SK-N-SH treated with all-trans-retinoic acid at 6 μM for 48 hours (cell line): ENCODE measurements around the gene MDM4.

Experiments
- CREB5 ChIP-seq: fragments of 250-450 bp; sonication (Bioruptor Pico); IDR thresholded peaks from 2 replicates; pipeline ENCODE4 v1.5.1; 2020; ENCODE audit warnings: low read depth, mild to moderate bottlenecking, moderate library complexity
- ESRRG ChIP-seq: fragments of 250-450 bp; sonication (Bioruptor Pico); IDR thresholded peaks from 2 replicates; pipeline ENCODE4 v1.6.1; 2021; ENCODE audit warnings: mild to moderate bottlenecking
- GLIS3 ChIP-seq: fragments of 250-450 bp; sonication (Bioruptor Pico); IDR thresholded peaks from 2 replicates; pipeline ENCODE4 v1.5.0; 2020; ENCODE audit warnings: mild to moderate bottlenecking, moderate library complexity
- PATZ1 ChIP-seq: fragments of 250-450 bp; sonication (Bioruptor Pico); IDR thresholded peaks from 2 replicates; pipeline ENCODE4 v1.8.0; 2020; ENCODE audit warnings: mild to moderate bottlenecking, moderate library complexity, borderline replicate concordance
- POU6F1 ChIP-seq: fragments of 250-450 bp; sonication (Bioruptor Pico); IDR thresholded peaks from 2 replicates; pipeline ENCODE4 v1.8.0; 2021; ENCODE audit warnings: low read depth, mild to moderate bottlenecking, moderate library complexity, borderline replicate concordance
- RARB ChIP-seq: fragments of 250-450 bp; sonication (Bioruptor Pico); IDR thresholded peaks from 2 replicates; pipeline ENCODE4 v1.8.0; 2021; ENCODE audit warnings: mild to moderate bottlenecking, moderate library complexity
- SNAI2 ChIP-seq: fragments of 250-450 bp; sonication (Bioruptor Pico); IDR thresholded peaks from 2 replicates; pipeline ENCODE4 v1.5.0; 2020; ENCODE audit warnings: mild to moderate bottlenecking, moderate library complexity
- TOX ChIP-seq: fragments of 250-450 bp; sonication (Bioruptor Pico); IDR thresholded peaks from 2 replicates; pipeline ENCODE4 v1.8.0; 2021; ENCODE audit warnings: mild to moderate bottlenecking, moderate library complexity, borderline replicate concordance
- ZNF565 ChIP-seq: fragments of 450-650 bp; formaldehyde crosslinking; conservative IDR thresholded peaks from 2 replicates; pipeline ENCODE4 v1.5.0; 2020; ENCODE audit warnings: low read depth, mild to moderate bottlenecking, moderate library complexity
- ZNF70 ChIP-seq: fragments of 450-650 bp; formaldehyde crosslinking; IDR thresholded peaks from 2 replicates; pipeline ENCODE4 v1.5.0; 2020; ENCODE audit warnings: mild to moderate bottlenecking, moderate library complexity
- ZNF8 ChIP-seq: fragments of 450-650 bp; formaldehyde crosslinking; IDR thresholded peaks from 2 replicates; pipeline ENCODE4 v1.5.0; 2020; ENCODE audit warnings: mild to moderate bottlenecking, moderate library complexity

- TF ChIP-seq ZNF565 (no peak), PATZ1 (no peak), RARB (CRISPR knock-in tag) (no peak), ZNF70 (CRISPR knock-in tag) (no peak), ZNF8 (CRISPR knock-in tag) (no peak), ESRRG (CRISPR knock-in tag) (no peak), POU6F1 (no peak), SNAI2 (CRISPR knock-in tag) (no peak), TOX (CRISPR knock-in tag) (no peak), GLIS3 (no peak), CREB5 (CRISPR knock-in tag) (no peak)
These were observed 42.3 kb downstream of the MDM4 start for GRCh38 chr1:204558467-204558866.
